ENCODE measurements around the gene AKIRIN2.

AKIRIN2 gene

DNA sequence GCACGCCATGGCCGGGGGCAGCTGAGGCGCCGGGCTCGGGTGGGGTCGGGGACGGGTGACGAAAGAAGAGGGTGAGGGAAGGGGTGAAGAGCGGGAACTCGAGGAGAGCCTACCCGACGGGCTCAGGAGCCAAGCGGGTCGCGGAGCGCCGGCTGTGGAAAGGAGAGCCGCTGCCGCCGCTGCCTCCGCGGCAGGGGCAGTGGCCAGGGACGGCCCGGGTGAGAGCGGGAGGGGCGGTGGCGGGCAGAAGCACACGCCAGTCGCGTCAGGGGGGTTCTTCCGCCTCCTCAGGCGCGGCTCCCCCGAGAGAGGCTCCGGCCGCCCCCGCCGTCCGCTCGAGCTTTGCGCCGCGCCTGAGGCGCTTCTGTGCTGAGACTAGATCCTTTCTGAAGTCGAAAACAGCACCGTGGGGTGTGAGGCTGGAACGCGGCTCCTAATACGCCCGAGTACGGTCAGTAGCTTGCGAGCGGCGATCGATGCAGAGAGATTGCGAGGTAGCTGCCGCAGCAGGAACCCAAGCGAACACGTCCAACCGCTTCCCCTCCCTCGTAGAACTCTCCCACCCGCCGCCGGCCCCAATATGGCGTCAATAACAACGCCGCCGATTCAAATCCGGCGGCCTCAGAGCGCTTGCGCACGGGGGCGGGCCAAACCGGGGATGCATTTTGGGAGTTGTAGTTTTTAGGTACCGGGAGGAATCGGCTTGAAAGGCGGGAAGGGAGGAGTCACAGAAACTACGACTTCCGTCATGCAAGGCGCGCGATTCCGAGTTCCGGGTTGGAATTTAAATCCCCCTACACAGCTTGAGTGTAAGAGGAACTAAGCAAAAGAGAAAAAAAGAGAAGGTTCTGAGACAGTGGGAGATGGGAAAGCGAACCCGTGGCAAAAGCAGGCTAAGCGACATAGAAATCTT is at the start of gene AKIRIN2:
TSS of gene AKIRIN2 (minus strand) at position 558 of the 913 bp plus-strand sequence. CDS start at position 9, 549 bp downstream.
- Histone ChIP-seq H3K4me3 (peak within 1 kb of the TSS; percentile 84), H3K9me3 (ENCODE audit: low read depth, low read length) (no peaks in the 10 kb centered on the region), H3K36me3 (ENCODE audit: insufficient read depth, low read length) (peaks cover 3% of the 10 kb centered on the region; the same call in 1 of the 2 replicates), H3K27ac (peak within 1 kb of the TSS; percentile 95), H3K9ac (ENCODE audit: insufficient read length) (peak within 1 kb of the TSS; percentile 89)
- no peak for TF ChIP-seq FOXP2 (optimal IDR thresholded peaks at IDR 0.05; ENCODE audit: control extremely low read depth, extremely low read length, insufficient read depth)
- TF ChIP-seq POLR2AphosphoS5 (IDR thresholded peaks at IDR 0.05; ENCODE audit: borderline replicate concordance, low read depth, low read length) = peak; percentile 97
- DNase-seq (ENCODE audit: low read depth, low spot score) = peak; percentile 98

- Histone ChIP-seq H3K27ac (no peak overlapping the region), H3K4me3 (no peak overlapping the region), H3K9ac (ENCODE audit: insufficient read length) (no peak overlapping the region), H3K36me3 (ENCODE audit: insufficient read depth, low read length) (no peaks in the 10 kb centered on the region), H3K9me3 (ENCODE audit: low read depth, low read length) (no peaks in the 10 kb centered on the region)
- TF ChIP-seq FOXP2 (optimal IDR thresholded peaks at IDR 0.05; ENCODE audit: control extremely low read depth, extremely low read length, insufficient read depth) (no peak), POLR2AphosphoS5 (IDR thresholded peaks at IDR 0.05; ENCODE audit: borderline replicate concordance, low read depth, low read length) (no peak)
- no peak for DNase-seq (ENCODE audit: low read depth, low spot score)
Measured at GRCh38 chr6:87747646-87748045, 45.6 kb upstream of the AKIRIN2 start.

- Histone ChIP-seq H3K4me3 (no peak overlapping the region), H3K36me3 (ENCODE audit: insufficient read depth, low read length) (no peaks in the 10 kb centered on the region), H3K9ac (ENCODE audit: insufficient read length) (no peak overlapping the region), H3K9me3 (ENCODE audit: low read depth, low read length) (no peaks in the 10 kb centered on the region), H3K27ac (no peak overlapping the region)
- TF ChIP-seq EZH2 (IDR thresholded peaks at IDR 0.05) (no peak), POLR2AphosphoS5 (IDR thresholded peaks at IDR 0.05; ENCODE audit: borderline replicate concordance, low read depth, low read length) (no peak), FOXP2 (optimal IDR thresholded peaks at IDR 0.05; ENCODE audit: control extremely low read depth, extremely low read length, insufficient read depth) (no peak)
- DNase-seq (ENCODE audit: low read depth, low spot score) = no peak
Measured at GRCh38 chr6:87745966-87746721, 44.1 kb upstream of the AKIRIN2 start.

DNA sequence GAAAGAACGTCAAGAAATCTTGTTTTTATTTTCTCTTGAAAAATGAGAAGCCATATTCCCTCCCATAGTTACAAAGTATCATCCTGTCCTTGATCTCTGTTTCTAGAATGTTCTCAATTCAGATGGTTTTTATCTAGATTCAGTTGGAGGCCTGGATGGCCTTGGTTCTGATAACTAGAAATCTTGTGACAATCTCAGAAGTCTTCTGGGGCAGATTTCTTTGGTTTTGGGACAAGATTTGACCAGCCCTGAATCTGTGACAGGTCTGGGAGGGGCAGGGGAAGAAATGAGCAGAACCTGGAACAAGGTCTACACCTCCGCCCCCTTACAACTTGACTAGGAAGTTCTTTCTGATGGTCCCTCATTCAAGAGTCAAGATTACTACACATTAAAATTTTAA is 41.4 kb upstream of the AKIRIN2 start:
- Histone ChIP-seq H3K27ac (no peak overlapping the region), H3K36me3 (ENCODE audit: insufficient read depth, low read length) (no peaks in the 10 kb centered on the region), H3K4me3 (no peak overlapping the region), H3K9me3 (ENCODE audit: low read depth, low read length) (no peaks in the 10 kb centered on the region), H3K9ac (ENCODE audit: insufficient read length) (no peak overlapping the region)
- TF ChIP-seq EZH2 (IDR thresholded peaks at IDR 0.05) (no peak), FOXP2 (optimal IDR thresholded peaks at IDR 0.05; ENCODE audit: control extremely low read depth, extremely low read length, insufficient read depth) (no peak), POLR2AphosphoS5 (IDR thresholded peaks at IDR 0.05; ENCODE audit: borderline replicate concordance, low read depth, low read length) (no peak)
- DNase-seq (ENCODE audit: low read depth, low spot score) = no peak

GRCh38 chr6:87742106-87742505 is 40.1 kb upstream of the AKIRIN2 start:
- TF ChIP-seq POLR2AphosphoS5 (IDR thresholded peaks at IDR 0.05; ENCODE audit: borderline replicate concordance, low read depth, low read length) = no peak
- no peak for TF ChIP-seq FOXP2 (optimal IDR thresholded peaks at IDR 0.05; ENCODE audit: control extremely low read depth, extremely low read length, insufficient read depth)
- TF ChIP-seq EZH2 (IDR thresholded peaks at IDR 0.05) = no peak
- no peak for DNase-seq (ENCODE audit: low read depth, low spot score)
- H3K27ac ChIP-seq = no peak overlapping the region
- no peaks in the 10 kb centered on the region for H3K9me3 ChIP-seq (ENCODE audit: low read depth, low read length)
- H3K9ac ChIP-seq (ENCODE audit: insufficient read length) = no peak overlapping the region
- no peaks in the 10 kb centered on the region for H3K36me3 ChIP-seq (ENCODE audit: insufficient read depth, low read length)
- no peak overlapping the region for H3K4me3 ChIP-seq

GRCh38 chr6:87741001-87741650 is 39.1 kb upstream of the AKIRIN2 start:
- Histone ChIP-seq H3K36me3 (ENCODE audit: insufficient read depth, low read length) (no peaks in the 10 kb centered on the region), H3K27ac (no peak overlapping the region), H3K9me3 (ENCODE audit: low read depth, low read length) (no peaks in the 10 kb centered on the region), H3K4me3 (no peak overlapping the region), H3K9ac (ENCODE audit: insufficient read length) (no peak overlapping the region)
- no peak for TF ChIP-seq FOXP2 (optimal IDR thresholded peaks at IDR 0.05; ENCODE audit: control extremely low read depth, extremely low read length, insufficient read depth)
- no peak for TF ChIP-seq EZH2 (IDR thresholded peaks at IDR 0.05)
- no peak for TF ChIP-seq POLR2AphosphoS5 (IDR thresholded peaks at IDR 0.05; ENCODE audit: borderline replicate concordance, low read depth, low read length)
- DNase-seq (ENCODE audit: low read depth, low spot score) = no peak

GRCh38 chr6:87738744-87739143 is 36.7 kb upstream of the AKIRIN2 start:
- no peaks in the 10 kb centered on the region for H3K9me3 ChIP-seq (ENCODE audit: low read depth, low read length)
- H3K36me3 ChIP-seq (ENCODE audit: insufficient read depth, low read length) = no peaks in the 10 kb centered on the region
- no peak overlapping the region for H3K9ac ChIP-seq (ENCODE audit: insufficient read length)
- no peak overlapping the region for H3K27ac ChIP-seq
- TF ChIP-seq POLR2AphosphoS5 (IDR thresholded peaks at IDR 0.05; ENCODE audit: borderline replicate concordance, low read depth, low read length) (no peak), FOXP2 (optimal IDR thresholded peaks at IDR 0.05; ENCODE audit: control extremely low read depth, extremely low read length, insufficient read depth) (no peak), EZH2 (IDR thresholded peaks at IDR 0.05) (no peak)
- H3K4me3 ChIP-seq = no peak overlapping the region
- DNase-seq (ENCODE audit: low read depth, low spot score) = no peak

GRCh38 chr6:87738000-87738399 is 36.0 kb upstream of the AKIRIN2 start:
- no peak overlapping the region for H3K27ac ChIP-seq
- H3K36me3 ChIP-seq (ENCODE audit: insufficient read depth, low read length) = no peaks in the 10 kb centered on the region
- no peaks in the 10 kb centered on the region for H3K9me3 ChIP-seq (ENCODE audit: low read depth, low read length)
- no peak overlapping the region for H3K9ac ChIP-seq (ENCODE audit: insufficient read length)
- H3K4me3 ChIP-seq = no peak overlapping the region
- TF ChIP-seq POLR2AphosphoS5 (IDR thresholded peaks at IDR 0.05; ENCODE audit: borderline replicate concordance, low read depth, low read length) (no peak), EZH2 (IDR thresholded peaks at IDR 0.05) (no peak), FOXP2 (optimal IDR thresholded peaks at IDR 0.05; ENCODE audit: control extremely low read depth, extremely low read length, insufficient read depth) (no peak)
- no peak for DNase-seq (ENCODE audit: low read depth, low spot score)

All from SK-N-MC (cell line).